ENCODE results near the gene TCF25.

- no peak for TF ChIP-seq CTCF (IDR thresholded peaks at IDR 0.05)
- no peak for TF ChIP-seq POLR2A (IDR thresholded peaks at IDR 0.05)
Observed at GRCh38 chr16:89908236-89908635, 34.8 kb downstream of the TCF25 start.

Measured in thyroid gland (tissue), 4 donors.